Muscle layer of duodenum (tissue), 2 donors: ENCODE data around the gene SARNP.

Experiments
- H3K27ac ChIP-seq: one replicate; pipeline ENCODE4 v1.7.0; 2013; ENCODE audit warnings: mild to moderate bottlenecking, low read length
- H3K27me3 ChIP-seq: one replicate; pipeline ENCODE4 v1.7.0; 2013; ENCODE audit warnings: low read depth, mild to moderate bottlenecking, control low read depth, low read length
- H3K36me3 ChIP-seq, 2 donors: one replicate each; pipeline ENCODE4 v1.7.0; 2013; ENCODE audit warnings: low read length in 2 of 2, control low read depth in 1 of 2, mild to moderate bottlenecking in 1 of 2; ENCODE audit not compliant: insufficient read depth in 2 of 2, control insufficient read depth in 1 of 2
- H3K4me1 ChIP-seq, 2 donors: one replicate each; pipeline ENCODE4 v1.7.0; 2013; ENCODE audit warnings: low read length in 2 of 2, mild to moderate bottlenecking in 2 of 2, control low read depth in 1 of 2, moderate library complexity in 1 of 2; ENCODE audit not compliant: insufficient read depth in 2 of 2, control insufficient read depth in 1 of 2
- H3K4me3 ChIP-seq, 2 donors: one replicate each; pipeline ENCODE4 v1.7.0; 2013; ENCODE audit warnings: low read length in 2 of 2, low read depth in 1 of 2, mild to moderate bottlenecking in 1 of 2
- H3K9me3 ChIP-seq, 2 donors: one replicate each; pipeline ENCODE4 v1.7.0; 2013; ENCODE audit warnings: low read length in 2 of 2, control low read depth in 1 of 2, mild to moderate bottlenecking in 1 of 2; ENCODE audit not compliant: control insufficient read depth in 1 of 2
- donor health status: healthy.

The SARNP gene

DNA sequence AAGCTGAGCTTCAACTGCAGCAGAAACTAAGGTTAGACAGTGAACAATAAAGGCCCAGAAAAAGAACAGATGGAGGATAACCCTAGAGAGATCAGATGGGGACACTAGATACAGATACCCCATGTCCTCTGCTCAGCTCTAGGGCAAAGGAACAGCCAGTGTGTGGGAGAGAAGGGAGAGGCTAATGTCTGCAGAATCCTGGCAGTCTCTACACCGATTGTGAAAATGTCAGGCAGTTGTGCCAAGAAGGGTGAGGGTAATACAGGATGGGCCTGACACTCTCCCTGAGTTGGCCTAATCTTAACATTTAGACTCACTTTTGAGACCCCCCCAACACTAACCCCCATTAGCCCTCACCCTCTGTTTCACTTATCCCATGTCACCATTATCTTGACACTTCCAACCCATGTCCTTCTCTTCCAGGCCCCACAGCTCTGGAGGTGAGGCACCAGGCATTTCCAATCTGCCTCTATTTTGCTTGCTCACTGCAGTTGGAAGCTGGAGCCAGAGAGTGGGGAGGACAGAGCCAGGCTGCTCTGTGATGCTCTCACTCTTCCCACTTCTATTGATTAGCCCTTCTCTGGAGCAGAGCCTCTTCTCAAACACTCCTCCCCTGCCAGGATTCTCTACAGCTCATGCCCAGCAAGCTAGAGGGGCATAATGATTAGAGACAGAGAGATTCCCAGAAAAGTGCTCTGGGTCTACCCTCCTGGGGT is 104.7 kb downstream of the SARNP start:
- no peak overlapping the region for H3K4me3 ChIP-seq
- no peaks in the 10 kb centered on the region for H3K27me3 ChIP-seq
- no peaks in the 10 kb centered on the region for H3K36me3 ChIP-seq
- H3K4me1 ChIP-seq: peaks cover 23 to 44% of the 10 kb centered on the region in 2 donors
- peak overlapping the region; percentile 28 for H3K27ac ChIP-seq
- H3K9me3 ChIP-seq: no peaks in the 10 kb centered on the region

DNA sequence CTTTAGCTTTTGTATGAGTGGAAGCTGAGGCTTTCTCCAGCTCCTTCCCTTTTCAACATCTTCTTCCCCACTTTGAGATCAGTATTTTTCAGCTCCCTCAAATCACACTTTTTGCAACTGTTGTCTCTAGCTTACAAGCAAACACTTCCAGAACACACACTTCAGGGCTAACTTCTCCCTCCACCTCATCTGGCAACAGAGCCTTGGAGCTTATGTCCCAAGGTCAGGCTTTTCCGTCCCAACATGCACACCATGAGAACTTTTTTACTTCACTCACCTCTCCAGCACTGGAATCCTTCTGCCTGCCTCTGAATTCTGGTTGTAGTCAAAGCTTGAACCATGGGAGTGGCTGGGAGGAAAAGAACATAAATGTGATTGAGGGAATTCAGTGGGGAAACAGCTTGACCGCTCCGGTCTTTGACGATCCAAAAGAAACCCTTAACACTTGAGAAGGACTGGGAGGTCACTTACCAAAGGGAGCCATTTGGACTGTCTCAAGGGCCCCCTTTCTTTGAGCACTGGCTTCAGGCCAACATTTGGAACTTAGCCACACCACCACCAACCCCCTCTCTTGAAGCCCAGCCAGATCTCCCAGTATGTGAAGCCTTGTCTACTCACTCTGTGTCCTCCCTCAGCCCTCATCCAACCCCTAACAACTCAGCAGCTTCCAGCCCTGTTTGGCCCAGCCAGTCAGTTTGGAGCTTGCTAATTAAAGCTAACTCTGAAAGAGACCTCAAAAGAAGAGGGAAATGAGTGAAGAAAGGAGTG is 105.6 kb downstream of the SARNP start:
- peak overlapping the region; percentile 28 for H3K27ac ChIP-seq
- no peaks in the 10 kb centered on the region for H3K36me3 ChIP-seq
- no peaks in the 10 kb centered on the region for H3K27me3 ChIP-seq
- H3K4me3 ChIP-seq: no peak overlapping the region
- no peaks in the 10 kb centered on the region for H3K9me3 ChIP-seq
- peaks cover 14 to 39% of the 10 kb centered on the region in 2 donors for H3K4me1 ChIP-seq

DNA sequence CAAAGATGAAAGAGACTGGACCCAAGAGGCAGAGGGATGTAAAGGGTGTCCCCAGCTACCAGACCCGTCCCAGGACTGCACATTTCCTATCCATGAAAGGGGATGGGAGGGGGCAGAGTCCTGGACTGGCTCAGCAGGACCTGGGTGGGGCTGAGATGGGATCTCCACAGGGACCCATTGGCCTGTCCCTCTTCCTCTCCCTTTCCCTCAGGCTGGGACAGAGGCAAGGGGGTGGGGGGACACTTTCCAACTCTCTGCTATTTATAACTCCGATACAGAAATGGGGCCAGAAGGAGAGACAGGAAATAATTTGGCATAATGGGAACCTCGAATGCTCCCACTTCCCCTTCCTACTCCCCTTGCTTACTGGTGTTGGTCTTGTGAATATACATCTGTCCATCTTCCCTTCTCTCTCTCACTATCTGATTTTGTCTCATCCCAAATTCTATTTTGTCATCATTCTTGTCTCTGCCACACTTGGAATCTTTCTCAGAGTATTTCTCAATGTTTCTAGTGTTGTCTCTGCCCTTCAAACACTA is 108.8 kb downstream of the SARNP start:
- Histone ChIP-seq H3K9me3 (no peaks in the 10 kb centered on the region), H3K27ac (peak overlapping the region; percentile 76), H3K4me3 (peak overlapping the region; percentile 35 to 80), H3K36me3 (no peaks in the 10 kb centered on the region), H3K27me3 (no peaks in the 10 kb centered on the region), H3K4me1 (peaks cover 4 to 27% of the 10 kb centered on the region in 2 donors)

DNA sequence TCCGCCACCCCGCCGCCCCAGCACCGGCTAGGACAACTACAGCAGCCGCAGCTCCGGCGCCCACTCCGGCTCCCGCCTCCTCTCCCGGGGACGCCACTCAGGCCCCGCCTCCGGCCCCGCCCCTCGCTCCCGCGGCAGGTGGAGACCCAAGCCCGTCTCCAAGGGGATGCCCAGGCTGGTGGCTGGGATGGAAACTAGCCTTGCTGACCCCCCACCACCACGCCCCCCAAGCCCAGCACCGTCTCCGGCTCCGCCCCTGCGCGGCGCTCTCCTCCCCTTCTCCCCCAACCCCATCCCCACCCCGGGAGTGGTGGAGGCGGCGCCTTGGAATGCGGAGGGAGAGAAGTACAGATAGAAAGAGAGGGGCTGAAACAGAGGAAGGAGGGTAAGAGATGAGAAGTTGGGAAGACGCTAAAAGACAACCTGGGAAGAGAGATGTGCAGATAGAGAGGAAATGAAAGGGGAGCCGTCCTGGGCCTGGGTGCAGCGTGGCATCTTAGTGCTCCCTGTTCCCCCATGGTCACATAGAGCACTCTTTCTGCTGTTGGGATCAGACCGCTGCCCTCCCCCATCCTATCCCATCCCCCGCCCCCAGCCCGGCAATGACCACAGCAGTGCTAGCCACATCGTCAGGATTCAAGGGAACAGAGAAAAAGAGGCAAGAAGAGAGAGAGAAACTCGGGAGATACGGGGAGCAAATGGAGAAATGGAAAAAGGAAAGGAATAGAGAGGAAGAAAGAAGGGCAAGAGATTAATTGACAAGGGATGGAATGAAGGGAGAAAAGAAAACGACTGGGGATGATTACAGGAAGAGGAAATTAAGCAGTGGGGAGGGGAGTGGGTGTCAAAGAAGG is 109.5 kb downstream of the SARNP start, which contains the start of gene ITGA7:
ITGA7 (minus strand) TSS at position 64 of the 854 bp plus-strand sequence. CDS start 222 bp downstream, outside the sequence.
- no peaks in the 10 kb centered on the region for H3K27me3 ChIP-seq
- no peaks in the 10 kb centered on the region for H3K9me3 ChIP-seq
- H3K4me1 ChIP-seq: peaks cover 4 to 23% of the 10 kb centered on the region in 2 donors
- H3K4me3 ChIP-seq: peak within 1 kb of the TSS; percentile 59 to 80
- H3K36me3 ChIP-seq: no peaks in the 10 kb centered on the region
- peak within 1 kb of the TSS; percentile 91 for H3K27ac ChIP-seq
